Central memory CD4-positive, alpha-beta T cell (primary cell): ENCODE results near the gene GLI1.
A peak's percentile ranks its signal among the peaks of the same experiment; 100 is the strongest.

ENCODE experiments used
- DNase-seq: peaks from one replicate; pipeline ENCODE4 v3.0.0; 2022

GLI1 gene

DNA sequence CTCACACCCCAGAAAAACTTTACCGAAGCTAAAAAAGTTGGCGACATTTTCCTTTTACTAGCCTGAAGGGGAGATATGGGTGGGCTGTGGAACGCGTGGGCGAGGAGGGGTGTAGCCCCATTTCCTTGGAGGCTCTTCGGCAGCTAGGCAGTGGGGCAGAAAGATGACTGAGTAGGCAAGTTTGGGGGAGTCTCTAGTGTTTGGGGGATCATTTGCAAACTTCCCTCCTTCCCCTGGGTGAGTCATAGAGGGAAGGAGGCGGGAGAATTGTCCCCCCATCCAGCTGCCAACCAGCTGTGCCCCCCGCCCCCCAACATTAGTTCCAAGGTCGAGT, 2.3 kb downstream of the GLI1 start:
- DNase-seq: no peak

DNA sequence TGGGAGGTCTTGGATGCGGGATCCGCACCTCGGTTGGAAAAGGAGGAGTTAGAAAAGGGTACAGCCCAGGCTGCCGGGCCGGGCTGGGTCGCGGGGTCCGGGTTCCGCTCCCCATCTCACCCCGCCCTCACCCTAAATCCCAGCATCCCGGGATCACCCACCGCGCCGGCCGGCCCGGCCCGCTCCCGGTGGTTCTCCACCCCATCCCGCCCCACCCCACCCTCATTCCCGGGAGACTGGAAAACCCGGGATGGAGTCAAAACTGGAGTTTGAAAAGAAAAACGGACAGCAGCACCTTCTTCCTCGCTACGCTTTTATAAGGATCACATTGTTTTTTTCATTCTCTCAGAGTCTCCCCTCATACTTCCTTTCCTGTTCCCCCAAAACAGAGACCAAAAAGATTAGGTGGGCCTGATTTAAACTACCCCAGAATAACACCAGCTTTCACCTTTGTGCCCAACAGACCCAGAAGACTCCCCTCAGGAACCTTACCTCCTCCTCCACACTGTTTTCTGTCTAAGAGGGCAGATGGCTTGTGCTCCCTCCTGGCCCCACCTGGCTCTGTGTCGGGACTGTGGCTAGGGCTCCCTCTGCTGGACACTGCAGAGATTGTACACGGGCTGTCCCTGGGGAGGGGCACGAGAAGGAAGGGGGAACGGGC, 2.8 kb downstream of the GLI1 start:
- peak; percentile 82 for DNase-seq

DNA sequence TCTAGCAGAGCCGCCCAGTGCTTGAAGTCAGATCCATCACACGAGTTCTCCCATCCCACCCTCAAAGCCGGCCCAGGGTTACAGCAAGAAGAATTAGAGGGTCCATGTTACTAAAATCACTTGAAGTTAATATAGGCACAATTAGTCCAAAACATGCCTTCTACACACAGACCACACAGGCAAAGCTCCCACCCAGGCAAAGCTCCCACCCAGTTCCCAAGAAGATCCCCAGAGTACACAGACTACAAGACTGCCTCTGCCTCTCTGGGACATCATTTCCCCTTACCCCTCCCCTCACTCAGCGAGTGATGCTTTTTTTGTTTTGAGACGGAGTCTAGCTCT, 3.3 kb downstream of the GLI1 start:
- no peak for DNase-seq

DNA sequence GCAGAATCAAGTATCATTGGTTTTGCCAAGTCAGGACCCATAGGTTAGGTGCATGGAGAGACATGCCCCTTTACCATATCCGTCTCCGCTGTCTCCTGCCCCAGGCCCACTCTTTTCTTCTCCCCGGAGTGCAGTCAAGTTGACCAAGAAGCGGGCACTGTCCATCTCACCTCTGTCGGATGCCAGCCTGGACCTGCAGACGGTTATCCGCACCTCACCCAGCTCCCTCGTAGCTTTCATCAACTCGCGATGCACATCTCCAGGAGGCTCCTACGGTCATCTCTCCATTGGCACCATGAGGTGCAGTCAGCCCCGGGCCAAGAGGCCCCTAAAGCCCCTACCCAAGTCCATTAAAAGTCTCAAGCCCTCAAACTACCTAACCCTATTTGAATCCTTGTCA, 5.0 kb downstream of the GLI1 start:
- DNase-seq: no peak

DNA sequence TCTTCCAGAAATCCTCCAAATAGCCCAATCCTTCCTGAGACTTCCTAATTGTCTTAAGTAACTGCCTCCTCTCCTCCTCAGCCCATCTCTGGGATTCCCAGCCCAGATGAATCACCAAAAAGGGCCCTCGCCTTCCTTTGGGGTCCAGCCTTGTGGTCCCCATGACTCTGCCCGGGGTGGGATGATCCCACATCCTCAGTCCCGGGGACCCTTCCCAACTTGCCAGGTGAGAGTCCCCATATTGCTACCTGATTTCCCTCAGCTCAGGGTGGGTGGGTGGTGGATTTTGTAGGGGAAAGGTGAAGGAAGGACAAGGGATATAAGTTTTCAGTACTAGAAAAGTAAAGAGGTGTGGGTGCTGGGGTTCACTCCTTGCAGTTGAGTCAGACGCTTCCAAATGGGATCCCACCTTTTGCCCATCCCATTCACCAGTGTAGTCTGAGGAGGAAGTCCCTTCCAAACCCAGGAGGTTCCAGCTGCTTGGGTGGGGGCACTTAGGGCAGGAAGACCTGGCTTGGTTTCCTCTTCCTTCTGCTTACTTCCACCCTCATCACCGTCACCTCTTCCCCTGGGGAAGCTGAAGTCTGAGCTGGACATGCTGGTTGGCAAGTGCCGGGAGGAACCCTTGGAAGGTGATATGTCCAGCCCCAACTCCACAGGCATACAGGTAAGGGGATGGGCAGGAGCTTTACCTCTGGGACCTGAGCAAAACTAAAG, 5.6 kb downstream of the GLI1 start:
- DNase-seq: no peak

DNA sequence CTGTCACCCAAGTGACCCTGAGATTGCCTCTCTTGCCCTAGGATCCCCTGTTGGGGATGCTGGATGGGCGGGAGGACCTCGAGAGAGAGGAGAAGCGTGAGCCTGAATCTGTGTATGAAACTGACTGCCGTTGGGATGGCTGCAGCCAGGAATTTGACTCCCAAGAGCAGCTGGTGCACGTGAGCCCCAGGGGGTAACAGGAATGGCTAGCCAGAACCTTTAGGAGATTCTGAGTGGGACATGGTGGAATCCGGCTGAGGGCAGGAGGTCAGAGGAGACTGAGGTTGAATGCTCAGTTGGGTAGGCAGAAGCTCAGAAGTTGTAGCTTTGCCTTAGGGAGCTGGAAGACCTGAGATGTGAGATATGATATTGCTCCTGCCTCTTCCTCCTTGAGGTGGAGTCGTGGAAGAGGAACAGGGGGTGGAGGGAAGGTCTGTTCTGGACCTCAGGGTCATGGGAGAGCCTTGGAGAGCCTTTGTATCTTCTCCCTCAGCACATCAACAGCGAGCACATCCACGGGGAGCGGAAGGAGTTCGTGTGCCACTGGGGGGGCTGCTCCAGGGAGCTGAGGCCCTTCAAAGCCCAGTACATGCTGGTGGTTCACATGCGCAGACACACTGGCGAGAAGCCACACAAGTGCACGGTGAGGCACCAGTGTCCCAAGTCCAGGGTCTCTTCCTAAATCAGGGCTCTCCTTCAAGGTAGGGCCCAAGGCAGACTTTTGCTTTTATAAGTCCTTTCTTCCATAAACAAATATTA, 6.3 kb downstream of the GLI1 start:
- DNase-seq: no peak

DNA sequence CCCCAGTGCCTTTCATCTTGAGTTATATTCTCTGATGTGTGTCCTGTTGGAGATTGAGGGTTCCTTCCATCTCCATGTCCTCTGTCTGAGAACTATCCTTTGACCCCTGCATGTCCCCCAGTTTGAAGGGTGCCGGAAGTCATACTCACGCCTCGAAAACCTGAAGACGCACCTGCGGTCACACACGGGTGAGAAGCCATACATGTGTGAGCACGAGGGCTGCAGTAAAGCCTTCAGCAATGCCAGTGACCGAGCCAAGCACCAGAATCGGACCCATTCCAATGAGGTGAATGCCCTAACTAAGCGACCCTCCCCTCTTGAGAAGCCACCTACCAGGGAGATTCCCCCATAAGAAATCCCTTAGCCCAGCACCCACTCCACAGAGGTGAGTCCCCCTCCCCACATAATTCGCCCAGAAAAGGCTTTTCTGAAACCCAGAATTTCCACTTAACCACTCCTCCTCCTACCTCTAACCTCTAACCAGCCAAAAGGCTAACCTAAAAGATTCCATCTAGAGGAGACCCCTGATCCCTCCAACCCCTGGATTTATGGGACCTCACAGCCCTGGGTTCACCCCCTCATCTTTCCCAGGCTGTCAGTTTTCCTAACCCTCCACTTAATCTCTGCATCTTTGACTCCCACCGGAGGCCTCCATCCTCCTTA, 7.8 kb downstream of the GLI1 start:
- DNase-seq: no peak

DNA sequence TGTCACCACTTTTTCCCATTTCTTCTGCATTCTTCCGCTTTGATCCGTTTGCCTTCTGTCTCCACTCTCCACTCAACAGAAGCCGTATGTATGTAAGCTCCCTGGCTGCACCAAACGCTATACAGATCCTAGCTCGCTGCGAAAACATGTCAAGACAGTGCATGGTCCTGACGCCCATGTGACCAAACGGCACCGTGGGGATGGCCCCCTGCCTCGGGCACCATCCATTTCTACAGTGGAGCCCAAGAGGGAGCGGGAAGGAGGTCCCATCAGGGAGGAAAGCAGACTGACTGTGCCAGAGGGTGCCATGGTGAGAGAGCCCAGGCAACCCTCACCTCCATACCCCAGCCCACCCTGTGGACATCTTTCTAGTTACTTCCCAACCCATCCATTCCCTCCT, 8.3 kb downstream of the GLI1 start:
- no peak for DNase-seq

DNA sequence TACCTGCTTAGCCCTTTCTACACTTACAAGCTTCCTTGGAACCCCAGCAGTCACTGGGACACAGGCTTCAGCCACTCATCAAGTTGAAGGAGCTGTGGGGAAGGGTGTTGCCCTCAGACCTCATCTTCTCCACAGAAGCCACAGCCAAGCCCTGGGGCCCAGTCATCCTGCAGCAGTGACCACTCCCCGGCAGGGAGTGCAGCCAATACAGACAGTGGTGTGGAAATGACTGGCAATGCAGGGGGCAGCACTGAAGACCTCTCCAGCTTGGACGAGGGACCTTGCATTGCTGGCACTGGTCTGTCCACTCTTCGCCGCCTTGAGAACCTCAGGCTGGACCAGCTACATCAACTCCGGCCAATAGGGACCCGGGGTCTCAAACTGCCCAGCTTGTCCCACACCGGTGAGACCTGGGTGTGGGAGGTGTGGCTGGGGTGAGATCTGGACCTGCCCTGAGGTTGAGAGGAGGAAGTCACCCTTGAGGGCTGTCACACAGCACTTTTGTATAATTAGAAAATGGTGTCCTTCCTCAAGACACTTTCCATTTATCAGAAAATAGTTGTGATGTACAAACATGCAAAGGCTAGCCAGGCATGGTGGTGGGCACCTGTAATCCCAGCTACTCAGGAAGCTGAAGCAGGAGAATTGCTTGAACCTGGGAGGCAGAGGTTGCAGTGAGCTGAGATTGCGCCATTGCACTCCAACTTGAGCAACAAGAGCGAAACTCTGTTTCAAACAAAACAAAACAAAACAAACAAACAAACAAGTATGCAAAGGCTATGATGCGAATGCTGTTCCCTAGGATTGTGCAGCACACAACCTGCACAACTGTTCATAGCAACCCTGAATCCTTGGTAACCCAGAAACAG, 9.9 kb downstream of the GLI1 start:
- no peak for DNase-seq

DNA sequence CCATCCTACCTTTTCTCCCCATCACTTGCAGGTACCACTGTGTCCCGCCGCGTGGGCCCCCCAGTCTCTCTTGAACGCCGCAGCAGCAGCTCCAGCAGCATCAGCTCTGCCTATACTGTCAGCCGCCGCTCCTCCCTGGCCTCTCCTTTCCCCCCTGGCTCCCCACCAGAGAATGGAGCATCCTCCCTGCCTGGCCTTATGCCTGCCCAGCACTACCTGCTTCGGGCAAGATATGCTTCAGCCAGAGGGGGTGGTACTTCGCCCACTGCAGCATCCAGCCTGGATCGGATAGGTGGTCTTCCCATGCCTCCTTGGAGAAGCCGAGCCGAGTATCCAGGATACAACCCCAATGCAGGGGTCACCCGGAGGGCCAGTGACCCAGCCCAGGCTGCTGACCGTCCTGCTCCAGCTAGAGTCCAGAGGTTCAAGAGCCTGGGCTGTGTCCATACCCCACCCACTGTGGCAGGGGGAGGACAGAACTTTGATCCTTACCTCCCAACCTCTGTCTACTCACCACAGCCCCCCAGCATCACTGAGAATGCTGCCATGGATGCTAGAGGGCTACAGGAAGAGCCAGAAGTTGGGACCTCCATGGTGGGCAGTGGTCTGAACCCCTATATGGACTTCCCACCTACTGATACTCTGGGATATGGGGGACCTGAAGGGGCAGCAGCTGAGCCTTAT, 10.8 kb downstream of the GLI1 start:
- no peak for DNase-seq

DNA sequence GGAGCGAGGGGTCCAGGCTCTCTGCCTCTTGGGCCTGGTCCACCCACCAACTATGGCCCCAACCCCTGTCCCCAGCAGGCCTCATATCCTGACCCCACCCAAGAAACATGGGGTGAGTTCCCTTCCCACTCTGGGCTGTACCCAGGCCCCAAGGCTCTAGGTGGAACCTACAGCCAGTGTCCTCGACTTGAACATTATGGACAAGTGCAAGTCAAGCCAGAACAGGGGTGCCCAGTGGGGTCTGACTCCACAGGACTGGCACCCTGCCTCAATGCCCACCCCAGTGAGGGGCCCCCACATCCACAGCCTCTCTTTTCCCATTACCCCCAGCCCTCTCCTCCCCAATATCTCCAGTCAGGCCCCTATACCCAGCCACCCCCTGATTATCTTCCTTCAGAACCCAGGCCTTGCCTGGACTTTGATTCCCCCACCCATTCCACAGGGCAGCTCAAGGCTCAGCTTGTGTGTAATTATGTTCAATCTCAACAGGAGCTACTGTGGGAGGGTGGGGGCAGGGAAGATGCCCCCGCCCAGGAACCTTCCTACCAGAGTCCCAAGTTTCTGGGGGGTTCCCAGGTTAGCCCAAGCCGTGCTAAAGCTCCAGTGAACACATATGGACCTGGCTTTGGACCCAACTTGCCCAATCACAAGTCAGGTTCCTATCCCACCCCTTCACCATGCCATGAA, 11.5 kb downstream of the GLI1 start:
- DNase-seq: no peak

DNA sequence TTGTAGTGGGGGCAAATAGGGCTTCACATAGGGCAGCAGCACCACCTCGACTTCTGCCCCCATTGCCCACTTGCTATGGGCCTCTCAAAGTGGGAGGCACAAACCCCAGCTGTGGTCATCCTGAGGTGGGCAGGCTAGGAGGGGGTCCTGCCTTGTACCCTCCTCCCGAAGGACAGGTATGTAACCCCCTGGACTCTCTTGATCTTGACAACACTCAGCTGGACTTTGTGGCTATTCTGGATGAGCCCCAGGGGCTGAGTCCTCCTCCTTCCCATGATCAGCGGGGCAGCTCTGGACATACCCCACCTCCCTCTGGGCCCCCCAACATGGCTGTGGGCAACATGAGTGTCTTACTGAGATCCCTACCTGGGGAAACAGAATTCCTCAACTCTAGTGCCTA, 12.1 kb downstream of the GLI1 start:
- no peak for DNase-seq

DNA sequence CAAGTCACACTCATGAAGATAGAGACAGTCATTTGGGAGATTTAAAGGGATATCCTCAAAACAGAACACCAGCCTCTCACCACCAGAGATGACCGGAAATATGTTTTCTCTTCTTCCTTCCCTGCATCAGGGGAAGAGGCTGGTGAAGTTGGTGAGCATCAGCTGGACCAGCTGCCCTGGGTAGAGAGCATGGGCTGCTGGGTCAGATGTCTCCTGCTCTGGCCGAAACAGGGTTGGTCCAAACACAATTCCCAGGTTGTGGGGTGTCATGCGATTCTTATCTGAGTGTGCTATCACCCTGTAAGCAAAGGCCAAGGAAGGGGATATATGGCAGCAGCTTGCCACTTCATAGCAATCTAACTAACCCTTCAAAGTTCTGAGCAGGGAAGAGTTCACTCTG, 12.8 kb downstream of the GLI1 start:
- DNase-seq: no peak

DNA sequence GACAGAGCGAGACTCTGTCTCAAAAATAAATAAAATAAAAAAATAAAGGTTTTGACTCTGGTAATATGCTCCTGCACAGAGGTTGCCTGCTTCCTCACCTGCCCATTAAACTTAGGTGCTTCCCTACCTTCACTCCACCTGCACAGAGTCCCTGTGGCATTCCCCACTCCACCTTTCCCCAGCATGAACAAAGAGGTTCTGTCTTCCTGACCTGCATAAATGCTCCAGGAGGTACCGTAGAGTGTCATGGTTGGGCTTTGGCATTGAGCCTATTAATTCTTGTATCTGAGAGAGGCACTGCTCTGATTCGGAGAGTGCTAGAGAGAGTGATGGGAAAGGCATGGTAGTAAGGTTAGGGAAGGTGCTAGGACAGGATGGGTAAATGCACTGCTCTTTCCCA, 13.8 kb downstream of the GLI1 start:
- no peak for DNase-seq

DNA sequence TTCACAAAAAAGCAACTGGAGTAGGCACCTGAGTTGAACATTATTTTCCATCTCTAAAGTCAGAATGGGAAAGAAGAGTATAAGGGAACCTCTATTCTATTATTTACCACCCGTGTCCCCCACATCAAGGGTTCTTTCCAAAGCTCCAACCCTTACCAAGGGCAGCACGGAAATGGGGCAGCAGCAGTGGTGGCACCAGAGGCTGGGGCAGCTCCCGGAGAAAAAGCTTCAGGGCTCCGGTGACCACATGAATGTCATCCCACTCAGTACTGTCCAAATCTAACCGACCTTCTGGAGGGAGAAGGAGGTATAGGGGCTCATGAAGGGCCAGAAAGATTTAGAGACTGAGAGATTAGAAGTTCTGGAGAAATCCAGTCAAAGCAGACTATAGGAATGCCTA, 14.3 kb downstream of the GLI1 start:
- DNase-seq: no peak

DNA sequence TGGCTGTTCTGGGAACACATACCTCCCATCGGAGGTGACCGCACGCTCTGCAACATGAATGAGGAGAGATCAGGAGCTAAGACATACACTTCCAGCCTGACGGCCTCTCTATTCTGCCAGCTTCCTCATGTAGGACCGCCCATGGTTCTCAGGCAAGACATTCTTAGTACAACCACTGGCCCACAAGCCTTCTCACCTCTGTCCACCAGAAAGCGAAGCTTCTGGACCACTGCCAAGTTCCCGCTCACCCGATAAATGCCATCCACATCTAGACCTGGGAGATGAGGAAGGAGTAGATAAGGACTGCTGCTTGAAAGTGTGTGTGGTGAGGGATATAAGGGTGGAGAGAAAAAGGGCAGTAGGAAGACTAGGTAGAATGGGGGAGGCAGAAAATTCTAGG, 14.8 kb downstream of the GLI1 start:
- DNase-seq: no peak

DNA sequence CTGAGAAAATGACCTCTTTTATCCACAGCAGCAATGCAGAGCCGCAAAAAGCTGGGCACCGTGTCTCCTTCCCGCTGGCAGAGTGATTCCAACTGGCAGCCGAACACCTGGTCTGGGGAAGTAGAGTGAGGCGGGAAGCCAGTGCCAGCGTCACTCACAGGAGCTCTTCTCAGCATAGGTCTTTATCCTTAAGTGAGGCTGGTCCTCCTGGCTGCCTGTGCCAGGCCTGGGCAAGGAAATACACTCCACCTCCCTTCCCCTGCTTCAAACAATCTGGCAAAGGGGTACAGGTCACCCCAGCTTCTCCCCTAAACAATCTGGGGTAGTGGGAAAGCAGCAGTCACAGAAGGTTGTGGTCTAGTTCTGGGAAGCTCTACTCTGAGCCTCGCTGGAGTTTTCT, 15.3 kb downstream of the GLI1 start:
- no peak for DNase-seq

DNA sequence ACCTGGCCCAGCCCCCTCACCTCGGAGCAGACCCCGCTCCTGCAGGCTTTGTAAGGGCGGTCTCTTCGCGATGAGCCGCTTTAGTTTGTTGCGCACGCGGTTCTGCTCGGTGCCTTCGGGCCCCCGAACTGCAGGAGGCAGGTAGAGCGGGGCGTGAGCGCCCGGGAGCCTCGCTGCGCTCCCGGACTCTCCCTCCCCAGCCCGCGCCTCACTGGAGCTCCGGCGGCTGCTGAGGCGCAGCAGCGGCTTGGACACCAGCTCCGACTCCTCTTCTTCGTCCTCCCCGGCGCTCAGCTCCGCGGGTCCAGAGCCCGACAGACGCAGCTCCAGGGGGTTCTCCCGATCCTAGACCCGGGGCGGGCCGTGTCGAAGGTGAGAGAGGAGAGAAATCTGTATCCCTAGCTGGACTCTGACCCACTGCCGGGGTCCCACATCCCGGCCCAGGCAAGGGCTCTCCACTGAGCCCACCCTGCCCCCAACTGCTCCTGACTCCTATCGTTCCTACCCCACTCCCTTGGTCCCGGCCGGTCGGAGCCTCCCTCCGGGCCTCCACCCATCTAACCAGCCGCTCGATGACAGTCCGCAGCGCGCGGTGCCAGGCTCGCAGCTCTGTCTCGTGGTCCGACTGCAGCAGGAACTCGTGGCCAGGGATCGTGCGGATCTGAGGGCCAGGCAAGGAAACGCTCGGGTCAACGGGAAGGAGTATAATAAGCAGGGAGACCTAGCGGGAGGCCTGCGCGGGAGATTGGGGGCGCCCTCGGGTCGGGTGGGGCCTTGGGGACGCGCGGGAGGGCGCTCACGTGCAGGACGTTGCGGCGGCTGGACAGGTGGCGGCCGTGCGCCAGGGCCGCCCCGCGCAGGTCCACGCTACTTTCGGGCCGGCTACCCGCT, 15.9 kb downstream of the GLI1 start:
- no peak for DNase-seq

DNA sequence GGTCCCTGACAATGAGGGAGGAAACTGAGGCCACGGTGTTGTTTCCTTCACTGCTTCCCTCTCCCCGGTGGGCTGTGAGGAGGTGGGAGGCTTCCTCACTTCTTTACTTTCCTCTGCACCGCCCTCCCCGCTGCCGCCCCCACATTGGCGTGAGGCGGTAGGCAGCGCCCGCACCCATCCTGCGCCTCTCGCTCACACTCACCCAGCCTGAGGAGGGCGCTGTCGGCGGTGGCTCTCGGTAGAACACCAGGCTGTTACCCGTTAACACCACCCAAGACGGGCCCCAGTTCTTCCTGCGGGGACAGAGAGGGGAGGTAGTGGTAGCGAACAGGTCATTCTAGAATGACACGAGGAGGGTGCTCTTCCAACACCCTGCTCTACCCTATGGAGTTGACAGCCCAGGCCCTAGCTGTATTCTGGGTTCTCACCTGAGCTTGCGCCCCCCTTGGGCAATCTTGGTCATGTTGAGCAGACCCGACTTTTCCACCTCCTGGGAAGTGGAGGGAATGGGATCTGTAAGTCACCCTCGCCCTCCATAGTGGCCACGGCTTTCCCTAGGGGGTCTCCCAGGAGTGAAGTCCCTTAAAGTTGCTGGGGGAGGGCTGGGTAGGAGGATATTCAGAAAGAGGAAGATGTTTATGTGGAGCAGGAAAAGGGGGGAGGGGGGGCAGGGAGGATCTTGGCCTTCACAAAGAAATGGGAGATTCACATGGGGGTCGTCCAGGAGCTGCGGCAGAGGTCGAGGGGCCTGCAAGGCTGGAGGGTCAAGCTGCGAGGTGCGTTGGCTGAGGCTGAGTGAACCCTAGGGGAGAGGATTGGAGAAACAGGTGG, 16.8 kb downstream of the GLI1 start:
- peak; percentile 60 for DNase-seq
